DND-41 (cell line): Measurements from ENCODE around the gene ABHD5.

Experiments used
- CTCF ChIP-seq: IDR thresholded peaks from 2 replicates; pipeline ENCODE4 v1.5.1; 2012; ENCODE audit warnings: borderline replicate concordance, low read length, moderate library complexity, mild to moderate bottlenecking; ENCODE audit not compliant: poor library complexity, severe bottlenecking; ENCODE audit errors: extremely low read depth
- EZH2 ChIP-seq: IDR thresholded peaks from 3 replicates; pipeline ENCODE4 v1.6.1; 2012; ENCODE audit warnings: borderline replicate concordance, low read depth, mild to moderate bottlenecking, moderate library complexity, low read length, inconsistent platforms; ENCODE audit not compliant: severe bottlenecking

GRCh38 chr3:43723121-43723734 is 32.5 kb downstream of the ABHD5 start:
- no peak for TF ChIP-seq CTCF
- TF ChIP-seq EZH2: no peak
